Measurements from ENCODE around the gene TRIM25.

The TRIM25 gene

DNA sequence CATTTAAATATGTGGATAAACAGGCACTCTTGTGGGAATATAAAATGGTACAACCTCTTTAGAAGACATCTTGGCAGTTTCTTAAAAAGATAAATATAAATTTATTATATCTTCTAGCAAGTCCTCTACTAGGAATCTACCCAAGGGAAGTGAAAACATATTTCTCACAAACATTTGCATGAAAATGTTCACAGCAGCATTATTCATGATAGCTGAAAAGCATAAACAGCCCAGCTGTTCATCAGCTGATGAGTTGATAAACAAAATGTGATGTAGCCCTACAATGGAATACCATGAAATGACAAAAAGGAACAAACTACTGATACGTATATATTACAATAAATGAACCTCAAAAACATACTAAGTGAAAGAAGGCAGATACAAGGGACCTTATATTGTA lies 67.9 kb downstream of the TRIM25 start:
- no peaks in the 10 kb centered on the region for H3K4me1 ChIP-seq (ENCODE audit: insufficient read depth, low read length)
- H3K9me3 ChIP-seq (ENCODE audit: control insufficient read depth, insufficient read depth, low read length): no peaks in the 10 kb centered on the region
- peaks cover 4% of the 10 kb centered on the region; the same call in 1 of the 2 replicates for H3K36me3 ChIP-seq (ENCODE audit: insufficient read depth, low read length)
- no peak overlapping the region for H3K9ac ChIP-seq (ENCODE audit: low read depth, low read length)

DNA sequence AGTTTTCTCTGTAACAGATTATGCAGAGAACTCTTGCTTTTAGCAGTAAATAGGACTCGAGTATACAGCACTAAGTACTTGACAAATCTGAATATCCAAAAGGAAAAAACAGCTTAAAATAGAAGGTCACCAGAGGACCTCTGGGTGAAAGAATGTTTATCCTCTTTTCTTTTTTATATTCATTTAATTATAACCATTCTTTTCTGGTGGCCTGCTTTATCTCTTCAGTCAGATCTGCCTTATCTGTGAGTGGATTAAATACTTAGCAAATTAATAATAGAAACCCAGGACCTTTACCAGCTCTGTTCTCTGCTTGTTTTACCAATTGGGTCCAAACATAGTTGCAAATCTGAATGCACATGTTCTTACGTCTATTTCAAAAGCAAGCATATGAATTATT lies 71.3 kb downstream of the TRIM25 start:
- H3K36me3 ChIP-seq (ENCODE audit: insufficient read depth, low read length): no peaks in the 10 kb centered on the region
- H3K4me1 ChIP-seq (ENCODE audit: insufficient read depth, low read length): peaks cover under 1% of the 10 kb centered on the region; the same call in 1 of the 2 replicates
- no peaks in the 10 kb centered on the region for H3K9me3 ChIP-seq (ENCODE audit: control insufficient read depth, insufficient read depth, low read length)
- no peak overlapping the region for H3K9ac ChIP-seq (ENCODE audit: low read depth, low read length)

DNA sequence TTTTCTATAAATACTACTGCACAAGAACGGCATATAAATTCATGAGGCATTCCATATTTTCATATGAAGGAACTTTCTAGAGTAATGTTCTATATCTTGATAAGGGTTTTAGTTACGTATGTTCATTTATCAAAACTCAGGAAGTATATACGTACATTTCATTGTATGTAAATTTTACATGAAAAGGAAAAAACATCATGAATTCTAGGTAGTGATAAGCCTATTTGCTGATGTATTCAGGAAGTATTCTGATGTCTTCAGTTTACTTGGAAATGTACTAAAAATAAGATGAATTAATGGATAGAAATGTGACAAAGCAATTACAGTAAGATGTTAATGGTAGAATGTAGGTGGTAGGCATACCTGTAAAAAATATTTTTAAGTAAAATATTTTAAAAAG lies 75.2 kb downstream of the TRIM25 start:
- Histone ChIP-seq H3K4me1 (ENCODE audit: insufficient read depth, low read length) (peaks cover 12% of the 10 kb centered on the region), H3K9me3 (ENCODE audit: control insufficient read depth, insufficient read depth, low read length) (no peaks in the 10 kb centered on the region), H3K36me3 (ENCODE audit: insufficient read depth, low read length) (no peaks in the 10 kb centered on the region), H3K9ac (ENCODE audit: low read depth, low read length) (no peak overlapping the region)

Measured in ES-I3 (cell line).